HG02885 (cell line): ENCODE measurements around the gene MPRIP.
"Not testable (repeated sequence)": the region's sequence is repeated elsewhere in the genome, so short reads cannot be mapped to it uniquely, and the experiment has no call there.

Source experiments
- ATAC-seq: cut with Tn5 transposase; IDR thresholded peaks from one replicate; pipeline ENCODE4 v1.9.1; 2021; ENCODE audit warnings: mild to moderate bottlenecking; ENCODE audit not compliant: unreplicated experiment, poor library complexity

The MPRIP gene

GRCh38 chr17:17042384-17042736 is at the start of gene MPRIP:
TSS of gene MPRIP (plus strand) at chr17:17042457. CDS start at chr17:17042849, 392 bp downstream.
- ATAC-seq: peak; percentile 15

- ATAC-seq: no peak
Measured at GRCh38 chr17:16994631-16995030, 47.6 kb upstream of the MPRIP start.

- ATAC-seq: no peak
Measured at GRCh38 chr17:16995930-16996329, 46.3 kb upstream of the MPRIP start.

GRCh38 chr17:16996726-16997125 is 45.5 kb upstream of the MPRIP start:
- not testable (repeated sequence) for ATAC-seq

GRCh38 chr17:16997514-16998429 is 44.5 kb upstream of the MPRIP start:
- no peak for ATAC-seq

- ATAC-seq: no peak
Measured at GRCh38 chr17:16999931-17000625, 42.2 kb upstream of the MPRIP start.

GRCh38 chr17:17001076-17001777 is 41.0 kb upstream of the MPRIP start:
- ATAC-seq: no peak

GRCh38 chr17:17001874-17002520 is 40.3 kb upstream of the MPRIP start:
- peak; percentile 78 for ATAC-seq

- not testable (repeated sequence) for ATAC-seq
Measured at GRCh38 chr17:17002731-17003715, 39.2 kb upstream of the MPRIP start.

- ATAC-seq: no peak
Measured at GRCh38 chr17:17004251-17004996, 37.8 kb upstream of the MPRIP start.

- ATAC-seq: not testable (repeated sequence)
Measured at GRCh38 chr17:17004997-17005614, 37.2 kb upstream of the MPRIP start.

GRCh38 chr17:17007891-17008290 is 34.4 kb upstream of the MPRIP start:
- not testable (repeated sequence) for ATAC-seq

GRCh38 chr17:17008621-17009397 is 33.4 kb upstream of the MPRIP start:
- not testable (repeated sequence) for ATAC-seq

GRCh38 chr17:17009972-17010371 is 32.3 kb upstream of the MPRIP start:
- ATAC-seq: not testable (repeated sequence)

- ATAC-seq: not testable (repeated sequence)
Measured at GRCh38 chr17:17010545-17011034, 31.7 kb upstream of the MPRIP start.

- ATAC-seq: not testable (repeated sequence)
Measured at GRCh38 chr17:17011043-17011907, 31.0 kb upstream of the MPRIP start.
